Measurements from ENCODE around the gene ORC3.

The ORC3 gene

GRCh38 chr6:87661503-87661902 lies 71.6 kb downstream of the ORC3 start:
- Mint-ChIP-seq H3K9me3 (no peaks in the 10 kb centered on the region), H3K27ac (peak overlapping the region in 2 of 3 experiments; percentile 14 to 39), H3K27me3 (ENCODE audit: low read depth) (no peaks in the 10 kb centered on the region), H3K36me3 (ENCODE audit: low read depth) (peaks cover 56% of the 10 kb centered on the region), H3K4me3 (no peak overlapping the region), H3K4me1 (peaks cover 37% of the 10 kb centered on the region)
- TF ChIP-seq CTCF (IDR thresholded peaks at IDR 0.05; ENCODE audit: unreplicated experiment in 3 of 3), result no peak

GRCh38 chr6:87663434-87663833 lies 73.5 kb downstream of the ORC3 start:
- Mint-ChIP-seq H3K9me3 (no peaks in the 10 kb centered on the region), H3K27me3 (ENCODE audit: low read depth) (no peaks in the 10 kb centered on the region), H3K4me1 (peaks cover 29% of the 10 kb centered on the region), H3K36me3 (ENCODE audit: low read depth) (peaks cover 52% of the 10 kb centered on the region), H3K4me3 (no peak overlapping the region), H3K27ac (peak overlapping the region; percentile 54 to 82 (median 76))
- TF ChIP-seq CTCF (IDR thresholded peaks at IDR 0.05; ENCODE audit: unreplicated experiment in 3 of 3), result no peak

GRCh38 chr6:87664921-87665485 lies 75.1 kb downstream of the ORC3 start:
- peak overlapping the region; percentile 56 to 76 (median 61) for H3K27ac Mint-ChIP-seq
- H3K27me3 Mint-ChIP-seq (ENCODE audit: low read depth), result no peaks in the 10 kb centered on the region
- peaks cover 24% of the 10 kb centered on the region for H3K4me1 Mint-ChIP-seq
- H3K9me3 Mint-ChIP-seq, result no peaks in the 10 kb centered on the region
- no peak overlapping the region for H3K4me3 Mint-ChIP-seq
- TF ChIP-seq CTCF (IDR thresholded peaks at IDR 0.05; ENCODE audit: unreplicated experiment in 3 of 3), result no peak
- peaks cover 48% of the 10 kb centered on the region for H3K36me3 Mint-ChIP-seq (ENCODE audit: low read depth)

- TF ChIP-seq CTCF (IDR thresholded peaks at IDR 0.05; ENCODE audit: unreplicated experiment in 3 of 3), result no peak
- Mint-ChIP-seq H3K4me3 (no peak overlapping the region), H3K9me3 (no peaks in the 10 kb centered on the region), H3K27me3 (ENCODE audit: low read depth) (no peaks in the 10 kb centered on the region), H3K27ac (peak overlapping the region; percentile 9 to 77 (median 61)), H3K4me1 (peaks cover 24% of the 10 kb centered on the region), H3K36me3 (ENCODE audit: low read depth) (peaks cover 46% of the 10 kb centered on the region)
Observed at GRCh38 chr6:87667032-87667431, 77.1 kb downstream of the ORC3 start.

GRCh38 chr6:87668013-87668412 lies 78.1 kb downstream of the ORC3 start:
- peaks cover 22% of the 10 kb centered on the region for H3K4me1 Mint-ChIP-seq
- H3K27me3 Mint-ChIP-seq (ENCODE audit: low read depth), result no peaks in the 10 kb centered on the region
- H3K36me3 Mint-ChIP-seq (ENCODE audit: low read depth), result peaks cover 53% of the 10 kb centered on the region
- H3K27ac Mint-ChIP-seq, result peak overlapping the region; percentile 43 to 61 (median 57)
- no peak overlapping the region for H3K4me3 Mint-ChIP-seq
- no peak for TF ChIP-seq CTCF (IDR thresholded peaks at IDR 0.05; ENCODE audit: unreplicated experiment in 3 of 3)
- no peaks in the 10 kb centered on the region for H3K9me3 Mint-ChIP-seq

GRCh38 chr6:87669051-87669450 lies 79.1 kb downstream of the ORC3 start:
- no peak overlapping the region for H3K4me3 Mint-ChIP-seq
- peaks cover 48% of the 10 kb centered on the region for H3K36me3 Mint-ChIP-seq (ENCODE audit: low read depth)
- H3K27me3 Mint-ChIP-seq (ENCODE audit: low read depth), result no peaks in the 10 kb centered on the region
- no peaks in the 10 kb centered on the region for H3K9me3 Mint-ChIP-seq
- H3K27ac Mint-ChIP-seq, result peak overlapping the region in 1 of 3 experiments; percentile 28
- TF ChIP-seq CTCF (IDR thresholded peaks at IDR 0.05; ENCODE audit: unreplicated experiment in 3 of 3), result no peak
- peaks cover 13% of the 10 kb centered on the region for H3K4me1 Mint-ChIP-seq

Data from nephron (organoid).